Fibroblast of peridontal ligament (primary cell): ENCODE data around the gene WASHC4.

Experiments used
- DNase-seq: peaks from one replicate; pipeline ENCODE4 v3.0.0-alpha.2; 2010; ENCODE audit errors: extremely low read depth

The WASHC4 gene

GRCh38 chr12:105107494-105108371 lies at the start of gene WASHC4:
Gene WASHC4 (plus strand): TSS chr12:105107731. CDS start chr12:105107801, 70 bp downstream.
- DNase-seq = peak; percentile 80

- no peak for DNase-seq
Observed at GRCh38 chr12:105060715-105061378, 46.7 kb upstream of the WASHC4 start.

GRCh38 chr12:105064564-105065178 lies 42.9 kb upstream of the WASHC4 start:
- DNase-seq = no peak

- peak; percentile 45 for DNase-seq
Observed at GRCh38 chr12:105067511-105068031, 40.0 kb upstream of the WASHC4 start.

GRCh38 chr12:105069936-105070702 lies 37.4 kb upstream of the WASHC4 start:
- no peak for DNase-seq

- DNase-seq = no peak
Observed at GRCh38 chr12:105071981-105072380, 35.5 kb upstream of the WASHC4 start.

GRCh38 chr12:105072888-105073488 lies 34.5 kb upstream of the WASHC4 start:
- DNase-seq = no peak

GRCh38 chr12:105076098-105076497 lies 31.4 kb upstream of the WASHC4 start:
- peak; percentile 81 for DNase-seq

- no peak for DNase-seq
Observed at GRCh38 chr12:105076913-105077312, 30.6 kb upstream of the WASHC4 start.

- DNase-seq = no peak
Observed at GRCh38 chr12:105077435-105077834, 30.1 kb upstream of the WASHC4 start.

GRCh38 chr12:105078712-105079570 lies 28.6 kb upstream of the WASHC4 start:
- DNase-seq = no peak

GRCh38 chr12:105083031-105083430 lies 24.5 kb upstream of the WASHC4 start:
- DNase-seq = no peak

GRCh38 chr12:105083551-105084105 lies 23.9 kb upstream of the WASHC4 start:
- peak; percentile 80 for DNase-seq

- DNase-seq = peak; percentile 80
Observed at GRCh38 chr12:105084251-105085250, 23.0 kb upstream of the WASHC4 start, which contains the start of gene ALDH1L2. Gene ALDH1L2 (minus strand): TSS chr12:105084458. CDS start chr12:105084436, 22 bp downstream.

- DNase-seq = no peak
Observed at GRCh38 chr12:105085501-105085900, 22.0 kb upstream of the WASHC4 start.

GRCh38 chr12:105089817-105090216 lies 17.7 kb upstream of the WASHC4 start:
- no peak for DNase-seq

- no peak for DNase-seq
Observed at GRCh38 chr12:105090361-105090760, 17.2 kb upstream of the WASHC4 start.

- DNase-seq = no peak
Observed at GRCh38 chr12:105091476-105092206, 15.9 kb upstream of the WASHC4 start.
